GM23338 (cell line): ENCODE measurements around the gene PROX2. TPM values are rescaled to one million over a fixed set of nuclear protein-coding genes. Genes with fewer than 3 reads are reported as not detected.

ENCODE experiments used
- ATAC-seq: fragments of 200-7000 bp; cut with Tn5 transposase; 3 replicates; pipeline ENCODE4 v1.9.1; 2020
- DNase-seq: peaks from one replicate; pipeline ENCODE4 v3.0.0-alpha.2; 2015; ENCODE audit warnings: low spot score
- H2AFZ ChIP-seq: fragments of 200-600 bp; sonication (generic); 2 replicates; pipeline ENCODE4 v1.8.0; 2016; ENCODE audit warnings: antibody characterized with exemption, mild to moderate bottlenecking, moderate library complexity
- H3F3A ChIP-seq: fragments of 200-600 bp; sonication (generic); replicated peaks from 2 replicates; pipeline ENCODE4 v1.8.0; 2017; ENCODE audit warnings: antibody characterized with exemption, mixed run types, low read depth
- H3K27ac ChIP-seq: fragments of 200-600 bp; sonication (generic); 2 replicates; pipeline ENCODE4 v1.6.1; 2016; ENCODE audit warnings: low read depth
- H3K27me3 ChIP-seq: fragments of 200-600 bp; sonication (generic); 2 replicates; pipeline ENCODE4 v1.8.0; 2016; ENCODE audit warnings: mild to moderate bottlenecking, mixed run types, moderate library complexity; ENCODE audit not compliant: insufficient read depth
- H3K36me3 ChIP-seq: fragments of 200-600 bp; sonication (generic); 2 replicates; pipeline ENCODE4 v1.8.0; 2016; ENCODE audit warnings: mild to moderate bottlenecking; ENCODE audit not compliant: insufficient read depth
- H3K4me1 ChIP-seq: fragments of 200-600 bp; sonication (generic); 2 replicates; pipeline ENCODE4 v1.8.0; 2016; ENCODE audit warnings: mild to moderate bottlenecking, moderate library complexity; ENCODE audit not compliant: insufficient read depth
- H3K4me2 ChIP-seq: fragments of 200-600 bp; sonication (generic); 2 replicates; pipeline ENCODE4 v1.7.1; 2017; ENCODE audit warnings: mixed run types
- H3K4me3 ChIP-seq: fragments of 200-600 bp; sonication (generic); 2 replicates; pipeline ENCODE4 v1.6.1; 2016; ENCODE audit warnings: mixed run types
- H3K79me2 ChIP-seq: fragments of 200-600 bp; sonication (generic); replicated peaks from 2 replicates; pipeline ENCODE4 v1.8.0; 2017; ENCODE audit warnings: mild to moderate bottlenecking; ENCODE audit not compliant: insufficient read depth
- H3K9me2 ChIP-seq: fragments of 200-600 bp; sonication (generic); 2 replicates; pipeline ENCODE4 v1.8.0; 2017; ENCODE audit not compliant: insufficient read depth
- H4K20me1 ChIP-seq: fragments of 200-600 bp; sonication (generic); replicated peaks from 2 replicates; pipeline ENCODE4 v1.8.0; 2017; ENCODE audit warnings: mild to moderate bottlenecking; ENCODE audit not compliant: insufficient read depth
- H3K27ac Mint-ChIP-seq: 2 replicates; pipeline ENCODE4 v1.8.0; 2020; ENCODE audit warnings: inconsistent platforms, mild to moderate bottlenecking, moderate library complexity, mixed read lengths
- H3K27me3 Mint-ChIP-seq: 3 replicates; pipeline ENCODE4 v1.8.0; 2022; ENCODE audit warnings: low read depth, mild to moderate bottlenecking, moderate library complexity, mixed read lengths, inconsistent platforms; ENCODE audit not compliant: insufficient read depth, poor library complexity
- H3K36me3 Mint-ChIP-seq: 3 replicates; pipeline ENCODE4 v1.8.0; 2021; ENCODE audit warnings: low read depth, mild to moderate bottlenecking, inconsistent platforms, moderate library complexity, mixed read lengths
- H3K4me1 Mint-ChIP-seq: 3 replicates; pipeline ENCODE4 v1.8.0; 2020; ENCODE audit warnings: mild to moderate bottlenecking, inconsistent platforms, mixed read lengths
- H3K4me3 Mint-ChIP-seq: 3 replicates; pipeline ENCODE4 v1.8.0; 2021; ENCODE audit warnings: moderate library complexity, mild to moderate bottlenecking, inconsistent platforms, mixed read lengths
- H3K9me3 Mint-ChIP-seq: 3 replicates; pipeline ENCODE4 v1.8.0; 2020; ENCODE audit warnings: moderate library complexity, mild to moderate bottlenecking, inconsistent platforms, mixed read lengths
- CREB1 ChIP-seq: fragments of 250-450 bp; sonication (Bioruptor Pico); IDR thresholded peaks from 2 replicates; pipeline ENCODE4 v1.5.0; 2020; ENCODE audit warnings: low read depth, mild to moderate bottlenecking, moderate library complexity
- CTCF ChIP-seq, 2 experiments: fragments of 200-600 bp in 1 of 2; sonication (generic) in 1 of 2; conservative IDR thresholded peaks; 2 replicates each; pipeline versions ENCODE4 v1.5.1 to v1.6.1; 2016 to 2017; ENCODE audit warnings: antibody characterized with exemption in 2 of 2, low read depth in 2 of 2, mild to moderate bottlenecking in 2 of 2, moderate library complexity in 1 of 2
- EZH2phosphoT487 ChIP-seq: fragments of 200-600 bp; sonication (generic); IDR thresholded peaks from one replicate; pipeline ENCODE4 v1.8.1; 2018; ENCODE audit warnings: antibody characterized with exemption; ENCODE audit not compliant: unreplicated experiment
- JUNB ChIP-seq: IDR thresholded peaks from one replicate; pipeline ENCODE4 v1.6.1; 2016; ENCODE audit warnings: antibody characterized with exemption; ENCODE audit not compliant: unreplicated experiment
- NANOG ChIP-seq: IDR thresholded peaks from 2 replicates; pipeline ENCODE4 v1.6.1; 2016; ENCODE audit warnings: antibody characterized with exemption, borderline replicate concordance
- POLR2AphosphoS5 ChIP-seq: IDR thresholded peaks from 2 replicates; pipeline ENCODE4 v1.6.1; 2016; ENCODE audit warnings: antibody characterized with exemption, low read depth
- REST ChIP-seq: IDR thresholded peaks from one replicate; pipeline ENCODE4 v1.6.1; 2018; ENCODE audit warnings: antibody characterized with exemption; ENCODE audit not compliant: unreplicated experiment
- STAT1 ChIP-seq: IDR thresholded peaks from one replicate; pipeline ENCODE4 v1.6.1; 2016; ENCODE audit warnings: antibody characterized with exemption; ENCODE audit not compliant: unreplicated experiment
- ZNF114 ChIP-seq: fragments of 250-450 bp; sonication (Bioruptor Pico); IDR thresholded peaks from 2 replicates; pipeline ENCODE4 v1.5.0; 2020; ENCODE audit warnings: mild to moderate bottlenecking, moderate library complexity
- ZNF462 ChIP-seq: fragments of 250-450 bp; sonication (Bioruptor Pico); IDR thresholded peaks from 2 replicates; pipeline ENCODE4 v1.5.0; 2020; ENCODE audit warnings: mild to moderate bottlenecking, moderate library complexity
- polyA plus RNA-seq: library from polyadenylated mRNA; unstranded; fragments of >200 nt; fragmentation: Nextera tagmentation; extraction: Ambion mirVana; gene quantifications from 2 replicates; pipeline ENCODE4 v1.2.1, GENCODE V29; 2016
- total RNA-seq: library from RNA; depleted of rRNA; stranded (reverse); fragments of >200 nt; shearing (Covaris generic); gene quantifications from 2 replicates; pipeline ENCODE4 v1.2.3, GENCODE V29; 2014
- TF ChIP-seq, protein P1 (sequence below): IDR thresholded peaks from 2 replicates; pipeline ENCODE4 v1.6.1; 2016; ENCODE audit warnings: antibody characterized with exemption

PROX2 gene
- total and polyA plus RNA-seq, 2 experiments from 2014 or later, result 0.06 TPM; not detected in 1

GRCh38 chr14:74864198-74864597, 11.7 kb downstream of the PROX2 start (continued):
- TF ChIP-seq ZNF462 (CRISPR knock-in tag) (no peak), STAT1 (no peak), ZNF114 (CRISPR knock-in tag) (no peak), NANOG (no peak), REST (no peak)

GRCh38 chr14:74863274-74863673, 12.7 kb downstream of the PROX2 start:
- DNase-seq, result no peak
- H3K36me3 Mint-ChIP-seq, result no peaks in the 10 kb centered on the region
- Histone ChIP-seq H3K79me2 (no peaks in the 10 kb centered on the region), H3K9me2 (no peaks in the 10 kb centered on the region), H2AFZ (no peak overlapping the region), H3K4me1 (no peaks in the 10 kb centered on the region), H3F3A (no peaks in the 10 kb centered on the region), H3K36me3 (no peaks in the 10 kb centered on the region), H4K20me1 (no peaks in the 10 kb centered on the region), H3K27ac (no peak overlapping the region), H3K4me2 (no peak overlapping the region), H3K4me3 (no peak overlapping the region), H3K27me3 (no peaks in the 10 kb centered on the region)
- H3K4me3 Mint-ChIP-seq, result no peak overlapping the region
- peaks cover 2% of the 10 kb centered on the region; the same call in 1 of the 3 replicates for H3K4me1 Mint-ChIP-seq
- H3K27ac Mint-ChIP-seq, result no peak overlapping the region
- no peak for ATAC-seq
- peaks cover 1% of the 10 kb centered on the region for H3K27me3 Mint-ChIP-seq
- H3K9me3 Mint-ChIP-seq, result no peaks in the 10 kb centered on the region
- TF ChIP-seq ZNF114 (CRISPR knock-in tag) (no peak), POLR2AphosphoS5 (no peak), EZH2phosphoT487 (no peak), NANOG (no peak), CTCF (conservative IDR thresholded peaks at IDR 0.05; ENCODE audit: low read depth in 2 of 2) (no peak), STAT1 (no peak), JUNB (no peak), CREB1 (CRISPR knock-in tag) (no peak)
- TF ChIP-seq, protein P1, sequence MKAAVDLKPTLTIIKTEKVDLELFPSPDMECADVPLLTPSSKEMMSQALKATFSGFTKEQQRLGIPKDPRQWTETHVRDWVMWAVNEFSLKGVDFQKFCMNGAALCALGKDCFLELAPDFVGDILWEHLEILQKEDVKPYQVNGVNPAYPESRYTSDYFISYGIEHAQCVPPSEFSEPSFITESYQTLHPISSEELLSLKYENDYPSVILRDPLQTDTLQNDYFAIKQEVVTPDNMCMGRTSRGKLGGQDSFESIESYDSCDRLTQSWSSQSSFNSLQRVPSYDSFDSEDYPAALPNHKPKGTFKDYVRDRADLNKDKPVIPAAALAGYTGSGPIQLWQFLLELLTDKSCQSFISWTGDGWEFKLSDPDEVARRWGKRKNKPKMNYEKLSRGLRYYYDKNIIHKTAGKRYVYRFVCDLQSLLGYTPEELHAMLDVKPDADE, result no peak
